Chondrocyte (in vitro differentiated cells): Measurements from ENCODE around the gene RBM46. TPM values are rescaled to one million over a fixed set of nuclear protein-coding genes. Genes with fewer than 3 reads are reported as not detected.

Experiments
- DNase-seq: peaks from one replicate; pipeline ENCODE4 v3.0.0; 2021; ENCODE audit warnings: mixed read lengths, low spot score
- H3K27ac Mint-ChIP-seq: one replicate; pipeline ENCODE4 v1.8.0; 2021; ENCODE audit warnings: mild to moderate bottlenecking, moderate library complexity, mixed read lengths; ENCODE audit not compliant: unreplicated experiment
- H3K27me3 Mint-ChIP-seq: 2 replicates; pipeline ENCODE4 v1.8.0; 2021; ENCODE audit warnings: low read depth, mixed read lengths
- H3K36me3 Mint-ChIP-seq: 2 replicates; pipeline ENCODE4 v1.8.0; 2021; ENCODE audit warnings: low read depth, mixed read lengths
- H3K4me1 Mint-ChIP-seq: 2 replicates; pipeline ENCODE4 v1.8.0; 2021; ENCODE audit warnings: low read depth, mild to moderate bottlenecking, mixed read lengths
- H3K4me3 Mint-ChIP-seq: one replicate; pipeline ENCODE4 v1.8.0; 2021; ENCODE audit warnings: mild to moderate bottlenecking, moderate library complexity, mixed read lengths; ENCODE audit not compliant: unreplicated experiment
- H3K9me3 Mint-ChIP-seq: 2 replicates; pipeline ENCODE4 v1.8.0; 2021; ENCODE audit warnings: low read depth, mixed read lengths
- CTCF ChIP-seq: fragments of 200-600 bp; sonication (generic); IDR thresholded peaks from 2 replicates; pipeline ENCODE4 v1.5.0; 2021; ENCODE audit warnings: antibody characterized with exemption, mild to moderate bottlenecking, moderate library complexity
- total RNA-seq: library from RNA; stranded (reverse); gene quantifications from 3 replicates; pipeline ENCODE4 v1.2.1, GENCODE V29; 2021

Gene RBM46
- total RNA-seq, 1 donor from 2014 or later: not detected

- Mint-ChIP-seq H3K9me3 (peaks cover 41% of the 10 kb centered on the region), H3K27ac (no peak overlapping the region), H3K4me1 (no peaks in the 10 kb centered on the region), H3K27me3 (no peaks in the 10 kb centered on the region), H3K4me3 (no peak overlapping the region), H3K36me3 (no peaks in the 10 kb centered on the region)
- DNase-seq: no peak
- no peak for TF ChIP-seq CTCF
These were observed 55.4 kb downstream of the RBM46 start for GRCh38 chr4:154836513-154836912.

- Mint-ChIP-seq H3K4me1 (no peaks in the 10 kb centered on the region), H3K27ac (no peak overlapping the region), H3K27me3 (no peaks in the 10 kb centered on the region), H3K4me3 (no peak overlapping the region), H3K36me3 (no peaks in the 10 kb centered on the region), H3K9me3 (peaks cover 33% of the 10 kb centered on the region)
- TF ChIP-seq CTCF: no peak
- no peak for DNase-seq
These were observed 57.1 kb downstream of the RBM46 start for GRCh38 chr4:154838155-154838554.

- Mint-ChIP-seq H3K27ac (no peak overlapping the region), H3K4me3 (no peak overlapping the region), H3K4me1 (no peaks in the 10 kb centered on the region), H3K9me3 (peaks cover 28% of the 10 kb centered on the region), H3K36me3 (no peaks in the 10 kb centered on the region), H3K27me3 (no peaks in the 10 kb centered on the region)
- no peak for TF ChIP-seq CTCF
- DNase-seq: no peak
These were observed 57.6 kb downstream of the RBM46 start for GRCh38 chr4:154838694-154839093.

GRCh38 chr4:154854362-154854761 lies 73.3 kb downstream of the RBM46 start:
- peak; percentile 55 for TF ChIP-seq CTCF
- Mint-ChIP-seq H3K4me1 (no peaks in the 10 kb centered on the region), H3K4me3 (no peak overlapping the region), H3K27me3 (peaks cover 4% of the 10 kb centered on the region), H3K27ac (no peak overlapping the region), H3K36me3 (no peaks in the 10 kb centered on the region), H3K9me3 (no peaks in the 10 kb centered on the region)
- DNase-seq: no peak

- DNase-seq: no peak
- H3K9me3 Mint-ChIP-seq: peaks cover 4% of the 10 kb centered on the region
- TF ChIP-seq CTCF: no peak
- H3K27me3 Mint-ChIP-seq: peaks cover 3% of the 10 kb centered on the region
- no peaks in the 10 kb centered on the region for H3K4me1 Mint-ChIP-seq
- H3K4me3 Mint-ChIP-seq: no peak overlapping the region
- no peaks in the 10 kb centered on the region for H3K36me3 Mint-ChIP-seq
- H3K27ac Mint-ChIP-seq: no peak overlapping the region
These were observed 77.1 kb downstream of the RBM46 start for GRCh38 chr4:154858166-154858565.
